ENCODE measurements around the gene HNRNPA1.
A peak's percentile ranks its signal among the peaks of the same experiment; 100 is the strongest.
"Not testable (repeated sequence)": the region's sequence is repeated elsewhere in the genome, so short reads cannot be mapped to it uniquely, and the experiment has no call there.

Gene HNRNPA1

GRCh38 chr12:54299515-54300224, 19.1 kb downstream of the HNRNPA1 start:
- no peak for DNase-seq (ENCODE audit: low read depth)

- DNase-seq (ENCODE audit: low read depth) = no peak
Measured at GRCh38 chr12:54300225-54300731, 19.8 kb downstream of the HNRNPA1 start.

DNA sequence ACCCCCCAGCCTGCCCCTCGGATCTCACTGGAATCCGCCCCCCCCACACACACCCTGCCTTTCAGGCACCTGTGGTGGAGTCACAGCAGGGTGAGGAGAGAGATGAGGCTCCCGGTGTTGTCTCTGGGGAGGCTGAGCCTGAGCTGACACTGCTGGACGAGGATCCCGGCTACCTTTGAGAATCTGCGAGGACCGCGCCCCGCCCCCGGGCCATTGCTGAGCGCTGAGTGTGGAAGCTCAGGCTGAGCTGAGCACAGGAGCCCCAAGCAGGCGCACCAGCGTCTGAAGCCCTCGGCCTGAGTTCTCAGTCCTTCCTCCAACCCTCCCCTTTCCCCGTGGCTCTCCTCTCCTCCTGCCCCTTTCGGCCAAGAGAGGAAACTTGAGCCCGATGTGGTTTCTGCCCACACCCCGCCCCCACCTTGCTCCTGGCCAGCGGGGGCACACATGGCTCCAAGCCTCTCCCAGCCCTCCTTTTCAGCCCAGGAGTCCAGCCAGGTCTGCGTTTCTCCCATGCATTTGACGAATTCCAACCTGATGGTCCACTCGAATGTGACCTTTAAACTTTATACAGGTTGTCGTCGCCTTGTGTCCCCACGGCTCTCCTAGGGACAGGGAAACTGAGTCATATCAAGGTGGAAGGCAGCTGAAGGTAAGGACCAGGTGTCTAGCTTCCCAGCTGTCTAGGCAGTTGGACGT, 20.4 kb downstream of the HNRNPA1 start, which contains the start of gene NFE2:
Gene NFE2 (minus strand): TSS at position 284 of the 696 bp plus-strand sequence. CDS start 5,767 bp downstream, outside the sequence.
- DNase-seq (ENCODE audit: low read depth) = no peak

GRCh38 chr12:54301428-54302048, 21.0 kb downstream of the HNRNPA1 start:
- DNase-seq (ENCODE audit: low read depth) = no peak

- no peak for DNase-seq (ENCODE audit: low read depth)
Measured at GRCh38 chr12:54303640-54304039, 23.1 kb downstream of the HNRNPA1 start.

DNA sequence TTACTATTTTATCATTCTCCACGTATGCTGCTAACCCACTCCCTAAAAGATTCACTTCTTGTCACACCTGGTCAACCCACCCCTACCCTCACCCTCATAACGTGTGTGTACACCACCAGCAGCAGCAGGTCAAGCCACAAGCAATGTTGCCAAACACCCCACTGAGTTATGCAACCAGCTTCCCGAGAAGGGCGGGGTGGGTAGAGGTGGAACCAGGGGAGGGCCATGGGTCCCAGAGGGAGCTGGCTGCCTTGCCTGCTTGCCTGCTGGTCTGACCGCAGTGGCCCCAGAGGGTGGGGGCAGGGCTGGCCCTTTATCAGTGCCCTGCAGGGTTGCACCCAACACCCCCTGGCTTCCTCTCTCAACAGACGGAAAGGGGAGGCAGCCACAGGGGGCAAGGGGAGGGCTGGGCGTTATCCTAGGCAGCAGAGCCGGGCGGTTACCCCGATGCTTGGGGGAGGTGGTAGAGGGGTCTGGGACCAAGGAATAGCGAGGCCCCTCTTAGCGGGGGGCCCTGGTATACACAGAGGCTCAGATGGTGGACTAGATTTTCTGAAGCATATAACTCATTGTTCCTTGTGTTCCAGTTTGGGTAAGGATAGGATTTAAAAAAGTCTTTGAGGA, 23.8 kb downstream of the HNRNPA1 start:
- no peak for DNase-seq (ENCODE audit: low read depth)

- no peak for DNase-seq (ENCODE audit: low read depth)
Measured at GRCh38 chr12:54306925-54307741, 26.6 kb downstream of the HNRNPA1 start.

GRCh38 chr12:54311051-54311450, 30.5 kb downstream of the HNRNPA1 start:
- no peak for DNase-seq (ENCODE audit: low read depth)

DNA sequence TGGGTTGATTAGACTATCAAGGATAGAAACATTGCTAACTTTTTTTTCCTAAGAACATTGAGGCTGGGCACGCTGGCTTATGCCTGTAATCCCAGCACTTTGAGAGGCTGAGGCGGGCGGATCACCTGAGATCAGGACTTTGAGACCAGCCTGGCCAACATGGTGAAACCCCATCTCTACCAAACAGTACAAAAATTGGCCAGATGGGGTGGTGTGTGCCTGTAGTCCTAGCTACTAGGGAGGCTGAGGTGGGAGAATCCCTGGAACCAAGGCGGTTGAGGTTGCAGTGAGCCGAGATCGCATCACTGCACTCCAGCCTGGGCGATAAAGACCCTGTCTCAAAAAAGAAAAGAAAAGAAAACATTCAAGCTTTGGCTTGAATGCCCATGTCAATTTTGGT, 31.8 kb downstream of the HNRNPA1 start:
- not testable (repeated sequence) for DNase-seq (ENCODE audit: low read depth)

- DNase-seq (ENCODE audit: low read depth) = no peak
Measured at GRCh38 chr12:54321363-54321762, 40.8 kb downstream of the HNRNPA1 start.

DNA sequence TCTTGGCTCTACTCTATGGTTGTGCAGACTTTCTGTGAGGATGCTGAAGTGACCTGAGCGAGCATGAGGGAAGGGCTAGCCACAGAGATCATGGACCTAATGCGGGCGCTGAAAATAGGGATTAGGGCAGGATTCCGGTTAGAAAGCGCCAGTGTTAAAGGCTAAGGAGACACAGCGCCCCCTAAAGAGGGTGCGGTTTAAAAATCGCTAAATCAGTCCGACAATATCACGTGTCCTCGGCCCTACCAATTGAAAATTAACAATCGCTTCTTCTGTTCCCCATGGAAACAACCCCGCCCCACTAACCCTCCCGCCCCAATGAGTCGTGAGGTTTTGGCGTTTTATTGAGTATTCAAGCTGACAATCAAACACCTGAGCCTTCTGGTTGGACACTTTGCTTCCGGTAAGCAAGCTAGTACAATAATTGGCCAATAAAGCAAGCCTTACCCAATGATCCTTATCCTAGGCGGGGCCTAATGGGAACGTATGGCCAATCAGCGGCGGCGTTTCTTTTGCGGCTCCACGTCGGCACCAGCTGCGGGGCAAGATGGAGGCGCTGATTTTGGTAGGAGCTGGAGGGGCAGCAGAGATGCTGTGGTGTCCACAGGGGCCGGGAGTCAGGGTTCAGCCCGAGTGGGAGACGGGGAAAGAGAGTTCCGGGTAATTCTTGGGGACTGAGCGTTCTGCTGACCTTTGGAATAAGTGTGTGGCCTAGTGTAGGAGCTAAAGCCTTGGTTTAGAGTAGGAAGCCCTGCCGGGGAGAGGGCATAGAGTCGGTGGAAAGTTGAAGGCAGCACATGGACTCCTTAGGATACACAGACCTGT, 44.3 kb downstream of the HNRNPA1 start, which contains the start of gene COPZ1:
Gene COPZ1 (plus strand): TSS at position 515 of the 825 bp plus-strand sequence. CDS start 33 bp downstream, at position 548.
- peak; percentile 83 for DNase-seq (ENCODE audit: low read depth)

DNA sequence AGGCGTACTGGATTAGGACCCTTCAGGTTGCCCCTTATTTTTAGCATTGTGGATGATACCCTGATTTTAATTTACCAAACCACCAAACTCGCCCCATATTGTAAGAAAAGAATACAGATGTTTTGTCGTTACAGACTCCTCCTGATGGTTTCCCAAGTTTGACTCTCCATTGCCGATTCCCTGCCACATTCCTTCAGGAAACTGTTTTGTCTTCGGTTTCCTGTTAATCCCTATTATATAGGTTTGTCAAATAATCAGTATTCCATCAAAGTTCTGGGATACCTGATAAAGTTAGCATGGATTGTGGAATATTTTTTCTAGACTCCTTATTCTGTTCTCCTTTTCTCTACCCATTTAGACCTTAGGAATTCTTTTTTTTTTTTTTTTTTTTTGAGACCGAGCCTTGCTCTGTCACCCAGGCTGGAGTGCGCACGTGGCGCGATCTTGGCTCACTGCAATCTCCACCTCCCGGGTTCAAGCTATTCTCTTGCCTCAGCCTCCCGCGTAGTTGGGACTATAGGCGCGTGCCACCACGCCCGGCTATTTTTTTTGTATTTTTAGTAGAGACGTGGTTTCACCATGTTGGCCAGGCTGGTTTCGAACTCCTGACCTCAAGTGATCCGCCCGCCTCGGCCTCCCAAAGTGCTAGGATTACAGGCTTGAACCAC, 45.0 kb downstream of the HNRNPA1 start:
- not testable (repeated sequence) for DNase-seq (ENCODE audit: low read depth)

- no peak for DNase-seq (ENCODE audit: low read depth)
Measured at GRCh38 chr12:54328595-54329337, 48.2 kb downstream of the HNRNPA1 start.

- DNase-seq (ENCODE audit: low read depth) = no peak
Measured at GRCh38 chr12:54329759-54330158, 49.2 kb downstream of the HNRNPA1 start.

DNA sequence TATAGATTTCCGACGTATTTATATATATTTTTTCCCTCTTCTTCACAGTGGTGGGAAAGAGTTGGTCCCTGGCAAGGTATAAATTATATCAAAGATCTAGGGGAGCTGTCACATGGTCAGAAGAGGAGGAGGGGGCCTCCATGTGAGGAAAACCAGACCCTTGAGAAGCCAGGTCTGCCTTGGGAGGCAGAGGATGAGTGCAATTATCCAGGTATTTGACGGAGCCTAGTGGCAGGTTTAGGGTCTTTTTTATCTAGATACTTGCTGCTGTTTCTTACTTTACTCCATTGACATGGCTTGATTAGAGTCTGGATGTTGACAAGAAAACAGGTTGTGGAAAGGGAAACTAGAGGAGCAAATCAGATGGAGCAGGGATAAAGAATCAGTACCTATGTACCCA, 49.9 kb downstream of the HNRNPA1 start:
- DNase-seq (ENCODE audit: low read depth) = no peak

DNA sequence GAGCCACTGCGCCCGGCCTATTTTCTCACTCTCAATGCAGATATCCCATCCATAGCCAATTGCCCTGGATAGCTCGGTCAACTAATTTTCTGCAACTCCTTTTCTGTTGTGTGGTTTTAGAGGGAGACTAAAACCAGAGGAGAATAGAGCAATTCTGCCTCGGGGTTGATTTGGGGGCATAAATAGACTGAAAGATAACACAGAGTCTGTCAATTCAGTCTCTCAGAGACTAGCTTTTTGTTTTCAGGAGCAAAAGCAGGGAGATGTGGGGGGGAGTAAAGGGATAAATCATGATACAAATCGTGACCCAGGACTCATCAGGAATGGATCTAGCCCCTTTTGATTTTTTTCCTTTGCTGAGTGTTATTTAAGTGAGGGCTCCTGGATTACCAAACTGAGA, 50.9 kb downstream of the HNRNPA1 start:
- DNase-seq (ENCODE audit: low read depth) = no peak

DNA sequence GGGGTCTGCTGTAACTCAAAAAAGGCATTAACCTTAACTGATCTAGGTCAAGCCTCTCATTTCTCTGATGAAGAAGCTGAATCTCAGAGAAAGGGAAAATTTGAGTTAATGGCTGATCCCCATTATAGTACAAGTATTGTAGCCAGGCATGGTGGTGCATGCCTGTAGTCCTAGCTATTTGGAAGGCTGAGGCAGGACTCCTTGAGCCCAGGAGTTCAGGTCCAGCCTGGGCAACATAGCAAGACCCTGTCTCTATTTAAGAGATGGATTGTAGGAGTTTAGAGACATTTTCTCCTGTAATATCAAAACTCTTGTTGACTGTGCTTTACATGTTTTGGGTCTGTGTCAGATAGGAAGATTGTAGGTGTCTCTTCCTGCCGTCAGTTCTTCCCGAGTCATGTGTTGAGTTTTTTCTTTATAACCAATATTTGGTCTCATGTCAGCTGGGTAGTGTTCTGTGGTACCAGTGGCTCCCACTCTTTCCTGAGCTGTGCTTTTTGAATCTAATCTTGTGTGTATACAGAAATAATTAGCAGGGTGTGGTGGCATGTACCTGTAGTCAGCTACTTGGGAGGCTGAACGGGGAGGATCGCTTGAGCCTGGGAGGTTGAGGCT, 53.0 kb downstream of the HNRNPA1 start:
- no peak for DNase-seq (ENCODE audit: low read depth)
